ENCODE data around the gene ADGRV1.
"Not testable (repeated sequence)": the region's sequence is repeated elsewhere in the genome, so short reads cannot be mapped to it uniquely, and the experiment has no call there.

Gene ADGRV1

GRCh38 chr5:90593083-90593482 lies 34.5 kb downstream of the ADGRV1 start:
- not testable (repeated sequence) for DNase-seq (ENCODE audit: low read depth)

GRCh38 chr5:90595766-90596165 lies 37.2 kb downstream of the ADGRV1 start:
- DNase-seq (ENCODE audit: low read depth): not testable (repeated sequence)

DNA sequence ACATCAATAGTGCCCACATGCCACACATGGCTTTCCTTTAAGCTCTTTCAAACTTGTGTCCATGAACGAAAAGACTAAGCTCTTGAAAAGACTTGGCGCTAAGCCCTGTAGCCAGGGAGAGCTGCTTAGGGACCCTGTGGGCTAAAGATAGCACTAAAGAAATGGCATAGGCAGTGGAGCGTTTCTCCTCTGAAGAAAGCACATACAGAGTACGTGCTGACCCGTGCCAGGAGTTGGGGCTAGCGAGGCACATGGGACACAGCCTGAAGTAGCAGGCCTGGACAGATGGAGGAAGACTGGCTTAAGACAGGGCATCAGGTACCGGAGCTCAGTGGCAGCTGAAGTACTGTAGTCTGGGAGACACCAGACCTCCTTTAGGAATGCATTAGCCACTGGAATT lies 39.7 kb downstream of the ADGRV1 start:
- DNase-seq (ENCODE audit: low read depth): no peak

- not testable (repeated sequence) for DNase-seq (ENCODE audit: low read depth)
Measured at GRCh38 chr5:90600307-90600706, 41.7 kb downstream of the ADGRV1 start.

GRCh38 chr5:90601468-90601867 lies 42.9 kb downstream of the ADGRV1 start:
- no peak for DNase-seq (ENCODE audit: low read depth)

- DNase-seq (ENCODE audit: low read depth): no peak
Measured at GRCh38 chr5:90602681-90603080, 44.1 kb downstream of the ADGRV1 start.

DNA sequence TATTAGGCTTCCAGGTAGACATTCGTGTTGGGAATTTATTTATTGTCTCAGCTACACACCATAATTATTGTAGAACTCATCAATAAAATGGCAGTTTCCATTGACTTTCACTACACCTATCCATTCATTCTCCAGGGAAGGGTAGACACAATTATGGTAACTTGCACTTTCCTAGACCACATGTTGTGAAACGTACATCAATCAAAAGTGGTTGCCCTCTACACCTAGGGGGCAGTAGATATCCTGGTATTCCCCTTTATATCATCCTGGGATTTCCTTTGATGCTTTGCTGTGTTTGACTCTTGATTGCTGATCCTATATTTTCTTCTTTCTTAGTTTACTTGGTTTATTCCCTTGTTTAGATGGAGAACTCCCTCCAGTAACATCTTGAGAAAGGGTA lies 47.9 kb downstream of the ADGRV1 start:
- DNase-seq (ENCODE audit: low read depth): no peak

GRCh38 chr5:90612919-90613318 lies 54.3 kb downstream of the ADGRV1 start:
- DNase-seq (ENCODE audit: low read depth): no peak

DNA sequence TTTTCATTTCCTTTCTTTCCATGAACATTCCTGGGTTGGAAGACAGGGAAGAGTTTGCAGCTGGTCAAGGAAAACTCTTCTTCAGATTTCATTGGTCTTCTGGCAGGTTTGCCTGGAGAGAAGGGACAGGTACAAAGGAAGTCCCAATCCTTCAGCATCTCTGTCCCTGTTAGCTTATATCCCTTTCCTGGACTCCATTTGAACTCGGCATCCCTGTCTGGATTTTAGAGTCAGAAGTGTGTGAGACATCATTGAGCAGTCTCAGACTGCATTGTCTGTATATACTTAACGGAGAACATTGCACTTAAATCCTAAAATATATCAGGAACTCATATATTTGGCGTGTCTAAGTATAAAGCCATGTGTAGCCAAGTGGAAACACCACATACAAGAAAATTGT lies 54.9 kb downstream of the ADGRV1 start:
- no peak for DNase-seq (ENCODE audit: low read depth)

DNA sequence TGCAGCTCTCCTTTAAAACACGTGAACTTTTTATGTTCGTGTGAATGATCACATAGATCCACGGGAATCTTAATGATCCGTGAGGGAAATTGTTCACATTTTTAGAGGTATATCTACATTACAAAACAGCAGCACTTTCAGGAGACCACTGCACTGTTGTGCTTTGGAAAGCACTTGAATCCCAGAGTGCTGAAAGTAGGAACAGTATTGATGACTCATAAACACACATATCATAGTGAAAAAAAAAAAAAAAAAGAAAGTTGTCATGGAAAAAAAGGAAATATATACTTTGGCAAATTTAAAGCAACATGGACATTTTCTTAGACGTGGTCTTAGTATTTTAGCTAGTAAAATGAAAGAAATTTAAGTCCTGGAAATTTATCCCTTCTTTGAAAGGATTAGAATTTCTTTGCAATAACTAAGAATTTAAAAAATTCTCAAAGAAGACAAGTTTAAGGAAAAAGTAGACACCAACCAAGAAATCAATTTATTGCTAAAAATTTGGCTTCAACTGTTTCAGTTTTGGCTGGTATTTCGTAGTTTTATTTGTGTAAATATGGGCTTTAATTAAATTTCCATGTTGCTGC lies 55.4 kb downstream of the ADGRV1 start:
- DNase-seq (ENCODE audit: low read depth): no peak

DNA sequence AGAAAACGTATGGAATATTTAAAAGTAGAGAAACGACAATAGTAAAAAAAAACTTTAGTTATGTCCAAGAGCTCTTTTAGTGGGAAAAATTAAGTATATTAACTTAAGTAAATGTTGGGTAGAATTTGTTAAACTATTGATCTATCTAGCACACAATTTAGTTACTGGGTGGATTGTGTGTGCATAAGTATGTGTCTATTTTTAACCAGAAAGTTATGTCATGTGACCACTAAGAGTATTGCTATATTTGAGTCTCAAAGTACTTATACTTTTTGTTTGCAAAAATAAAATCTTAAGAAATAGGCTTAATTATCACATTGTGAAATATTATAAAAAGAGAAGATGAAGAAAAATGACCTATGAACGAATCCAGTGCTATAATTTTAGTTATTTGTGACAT lies 56.8 kb downstream of the ADGRV1 start:
- no peak for DNase-seq (ENCODE audit: low read depth)

DNA sequence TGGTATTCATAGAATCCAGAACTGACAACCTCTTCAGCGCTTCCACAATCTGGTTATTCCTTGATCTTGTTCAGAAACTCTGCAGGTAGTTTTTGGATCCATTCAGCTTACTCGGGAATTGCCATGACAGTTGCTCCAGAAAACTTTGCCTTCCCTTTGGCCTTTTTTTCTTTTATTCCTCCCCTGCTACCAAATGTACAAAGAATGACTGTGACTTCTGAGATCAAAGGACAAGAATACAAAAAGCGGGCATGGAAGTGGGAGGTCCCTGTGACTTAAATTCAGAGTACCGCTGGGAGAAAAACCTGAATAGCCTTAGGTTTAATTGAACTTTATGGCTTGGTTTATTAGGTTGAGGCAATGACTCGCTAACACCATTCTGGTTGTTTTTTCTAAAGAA lies 59.5 kb downstream of the ADGRV1 start:
- DNase-seq (ENCODE audit: low read depth): no peak

DNA sequence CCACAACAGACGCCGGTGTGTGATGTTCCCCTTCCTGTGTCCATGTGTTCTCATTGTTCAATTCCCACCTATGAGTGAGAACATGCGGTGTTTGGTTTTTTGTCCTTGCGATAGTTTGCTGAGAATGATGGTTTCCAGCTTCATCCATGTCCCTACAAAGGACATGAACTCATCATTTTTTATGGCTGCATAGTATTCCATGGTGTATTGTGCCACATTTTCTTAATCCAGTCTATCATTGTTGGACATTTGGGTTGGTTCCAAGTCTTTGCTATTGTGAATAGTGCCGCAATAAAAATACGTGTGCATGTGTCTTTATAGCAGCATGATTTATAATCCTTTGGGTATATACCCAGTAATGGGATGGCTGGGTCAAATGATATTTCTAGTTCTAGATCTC lies 61.2 kb downstream of the ADGRV1 start:
- DNase-seq (ENCODE audit: low read depth): not testable (repeated sequence)

DNA sequence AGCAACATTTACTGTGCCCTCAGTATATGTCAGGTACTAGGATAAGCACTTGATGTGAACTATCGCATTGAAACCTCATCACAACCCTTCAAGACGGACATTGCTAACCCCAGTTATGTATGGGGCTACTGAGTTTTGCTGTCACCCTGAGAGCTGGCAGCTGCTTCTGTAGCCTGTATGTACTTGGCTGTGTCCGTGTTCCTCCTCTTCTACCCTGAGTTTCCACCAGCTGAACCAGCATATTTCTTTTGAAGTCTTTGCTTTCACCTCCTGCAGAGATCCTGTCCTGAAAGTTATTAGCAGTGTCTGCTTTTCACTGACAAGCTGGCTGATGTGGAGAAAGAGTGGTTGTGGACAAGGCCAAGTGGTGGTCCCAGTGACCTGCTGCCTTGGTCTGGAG lies 63.3 kb downstream of the ADGRV1 start:
- DNase-seq (ENCODE audit: low read depth): no peak

DNA sequence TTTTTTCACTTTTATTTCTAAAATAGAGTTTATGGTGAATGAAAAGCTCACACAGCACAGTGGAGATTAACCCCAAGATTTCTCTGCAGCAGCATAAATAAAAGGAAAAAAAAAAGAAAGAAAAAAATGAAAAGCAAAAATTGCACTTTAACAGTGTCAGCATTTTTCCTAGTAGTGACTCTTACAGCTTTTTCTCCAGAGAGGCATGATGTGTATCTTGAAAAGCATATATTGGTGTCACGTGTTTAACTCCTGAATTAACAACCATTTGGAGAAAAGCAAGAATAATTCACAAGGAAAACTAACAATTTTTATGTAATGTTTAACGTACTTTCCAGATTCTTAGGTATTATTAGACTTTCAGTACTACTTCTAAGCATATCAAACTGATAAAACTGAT lies 67.9 kb downstream of the ADGRV1 start:
- no peak for DNase-seq (ENCODE audit: low read depth)

GRCh38 chr5:90628492-90628891 lies 69.9 kb downstream of the ADGRV1 start:
- DNase-seq (ENCODE audit: low read depth): no peak

- no peak for DNase-seq (ENCODE audit: low read depth)
Measured at GRCh38 chr5:90632791-90633190, 74.2 kb downstream of the ADGRV1 start.

DNA sequence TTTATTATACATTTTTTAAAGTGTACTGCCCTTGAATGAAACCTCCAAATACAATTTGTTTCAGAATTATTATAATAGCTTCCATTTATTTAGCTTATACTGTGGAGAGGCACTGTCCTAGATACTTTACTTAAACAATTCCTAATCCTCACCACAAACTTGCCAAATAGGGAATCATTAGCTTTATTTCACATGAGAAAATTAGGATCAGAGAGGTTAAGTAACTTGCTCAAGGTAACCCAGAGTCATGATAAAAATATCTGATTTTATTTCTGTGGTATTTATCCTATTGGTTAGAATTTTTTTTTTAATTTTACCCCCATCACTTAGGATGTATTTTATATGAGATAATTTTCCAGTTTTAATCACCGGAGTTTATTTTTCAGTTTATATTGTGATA lies 78.4 kb downstream of the ADGRV1 start:
- DNase-seq (ENCODE audit: low read depth): no peak

- DNase-seq (ENCODE audit: low read depth): no peak
Measured at GRCh38 chr5:90637731-90638130, 79.1 kb downstream of the ADGRV1 start.

- DNase-seq (ENCODE audit: low read depth): no peak
Measured at GRCh38 chr5:90638878-90639277, 80.3 kb downstream of the ADGRV1 start.

GRCh38 chr5:90640484-90641059 lies 82.0 kb downstream of the ADGRV1 start:
- no peak for DNase-seq (ENCODE audit: low read depth)

DNA sequence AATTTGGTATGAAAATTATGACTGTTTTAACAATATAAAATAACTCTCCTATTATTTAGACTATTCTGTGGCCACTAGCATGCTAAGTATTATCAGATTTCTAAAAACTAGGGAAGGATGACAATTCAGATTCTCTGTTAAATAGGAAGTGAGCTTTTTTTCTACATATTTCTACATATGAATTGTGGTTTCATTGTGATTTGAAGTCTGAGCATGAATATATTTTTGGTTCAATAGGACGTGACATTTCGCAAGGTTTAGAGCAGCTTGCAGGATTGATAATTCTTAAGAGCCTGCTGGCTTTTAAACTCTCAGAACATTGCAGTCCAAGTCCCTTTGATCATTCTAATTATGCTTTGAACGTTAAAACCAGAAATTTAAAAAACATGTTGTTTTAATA lies 82.9 kb downstream of the ADGRV1 start:
- no peak for DNase-seq (ENCODE audit: low read depth)

DNA sequence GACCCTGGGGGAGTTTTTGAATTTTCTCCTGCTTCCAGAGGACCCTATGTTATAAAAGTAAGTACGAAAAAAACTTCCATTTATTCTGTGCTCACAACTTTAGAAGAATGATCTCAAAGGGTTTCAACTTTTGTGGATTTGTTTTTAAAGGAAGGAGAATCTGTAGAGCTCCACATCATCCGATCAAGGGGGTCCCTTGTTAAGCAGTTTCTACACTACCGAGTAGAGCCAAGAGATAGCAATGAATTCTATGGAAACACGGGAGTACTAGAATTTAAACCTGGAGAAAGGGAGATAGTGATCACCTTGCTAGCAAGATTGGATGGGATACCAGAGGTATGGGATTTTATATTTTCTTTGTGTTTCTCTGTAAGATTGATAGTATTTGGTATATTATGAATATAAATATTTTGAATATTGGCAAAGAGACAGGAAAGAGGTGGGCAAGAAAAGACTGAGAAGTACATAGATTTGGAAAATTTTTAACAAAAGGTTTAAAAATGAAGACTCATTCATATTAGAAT lies 84.2 kb downstream of the ADGRV1 start:
- no peak for DNase-seq (ENCODE audit: low read depth)

DNA sequence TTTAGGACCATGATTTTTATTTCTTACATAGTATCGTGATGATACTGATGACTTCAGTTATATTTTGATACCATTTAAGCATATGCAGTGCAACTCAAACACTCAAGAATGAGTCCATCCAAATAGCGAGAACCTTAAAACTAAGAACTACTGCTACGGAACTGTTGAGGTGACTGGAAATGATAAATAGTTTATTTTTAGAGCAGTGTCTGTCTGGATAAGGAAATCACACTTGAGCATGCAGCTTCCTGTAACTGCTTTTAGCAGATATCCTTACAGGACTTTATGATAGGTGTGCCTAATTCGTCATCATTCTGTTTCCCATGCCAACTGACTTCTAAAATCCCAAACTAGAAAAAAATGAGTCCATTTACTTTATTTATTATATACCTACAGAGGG lies 85.5 kb downstream of the ADGRV1 start:
- DNase-seq (ENCODE audit: low read depth): no peak

Measured in T-helper 22 cell (primary cell).